GM21423 (cell line): Measurements from ENCODE around the gene APPBP2.
"Not testable (repeated sequence)": the region's sequence is repeated elsewhere in the genome, so short reads cannot be mapped to it uniquely, and the experiment has no call there.

Experiments used
- ATAC-seq: cut with Tn5 transposase; IDR thresholded peaks from one replicate; pipeline ENCODE4 v1.9.1; 2021; ENCODE audit warnings: mild to moderate bottlenecking, moderate library complexity; ENCODE audit not compliant: unreplicated experiment

APPBP2 gene

GRCh38 chr17:60535382-60536279 lies 9.6 kb upstream of the APPBP2 start:
- no peak for ATAC-seq

- no peak for ATAC-seq
Measured at GRCh38 chr17:60534613-60535157, 8.6 kb upstream of the APPBP2 start.

GRCh38 chr17:60534010-60534555 lies 8.0 kb upstream of the APPBP2 start:
- ATAC-seq: no peak

- no peak for ATAC-seq
Measured at GRCh38 chr17:60529806-60530205, 3.8 kb upstream of the APPBP2 start.

- no peak for ATAC-seq
Measured at GRCh38 chr17:60528828-60529227, 2.8 kb upstream of the APPBP2 start.

- ATAC-seq: no peak
Measured at GRCh38 chr17:60527701-60528100, 1.7 kb upstream of the APPBP2 start.

GRCh38 chr17:60526726-60527125 lies 684 bp upstream of the APPBP2 start:
- no peak for ATAC-seq

- no peak for ATAC-seq
Measured at GRCh38 chr17:60525328-60525684, 736 bp downstream of the APPBP2 start.

- ATAC-seq: no peak
Measured at GRCh38 chr17:60524463-60525327, 1.3 kb downstream of the APPBP2 start.

GRCh38 chr17:60523822-60524221 lies 2.2 kb downstream of the APPBP2 start:
- no peak for ATAC-seq

- no peak for ATAC-seq
Measured at GRCh38 chr17:60522889-60523626, 3.0 kb downstream of the APPBP2 start.

GRCh38 chr17:60519795-60520194 lies 6.2 kb downstream of the APPBP2 start:
- ATAC-seq: no peak

GRCh38 chr17:60515683-60516082 lies 10.4 kb downstream of the APPBP2 start:
- not testable (repeated sequence) for ATAC-seq

GRCh38 chr17:60515199-60515598 lies 10.8 kb downstream of the APPBP2 start:
- ATAC-seq: not testable (repeated sequence)

GRCh38 chr17:60514500-60514899 lies 11.5 kb downstream of the APPBP2 start:
- no peak for ATAC-seq

GRCh38 chr17:60514053-60514452 lies 12.0 kb downstream of the APPBP2 start:
- ATAC-seq: no peak

GRCh38 chr17:60513014-60513413 lies 13.0 kb downstream of the APPBP2 start:
- ATAC-seq: no peak

- ATAC-seq: no peak
Measured at GRCh38 chr17:60510723-60511122, 15.3 kb downstream of the APPBP2 start.

GRCh38 chr17:60510031-60510430 lies 16.0 kb downstream of the APPBP2 start:
- ATAC-seq: no peak

- ATAC-seq: no peak
Measured at GRCh38 chr17:60508384-60508980, 17.6 kb downstream of the APPBP2 start.
